Measurements from ENCODE around the gene FGD1. TPM values are rescaled to one million over a fixed set of nuclear protein-coding genes. Genes with fewer than 3 reads are reported as not detected.

The FGD1 gene
- total and polyA plus RNA-seq, 2 of the 8 experiments (the other 6 are each of a cell fraction or from before 2014, with no cell fraction given), result 6.8 to 34.9 TPM

- TF ChIP-seq RNF2 (IDR thresholded peaks at IDR 0.05; ENCODE audit: borderline replicate concordance, low read depth, low read length, missing control alignments, poor library complexity, severe bottlenecking), result no peak
Measured at GRCh38 chrX:54416965-54417364, 79.1 kb downstream of the FGD1 start (continued).
